ENCODE measurements around the gene ADAM17. TPM values are rescaled to one million over a fixed set of nuclear protein-coding genes. Genes with fewer than 3 reads are reported as not detected.

The ADAM17 gene
- polyA plus RNA-seq, 1 donor from 2014 or later: 32.6 TPM

GRCh38 chr2:9582624-9583023 is 27.0 kb upstream of the ADAM17 start:
- Histone ChIP-seq H2AFZ (ENCODE audit: low read depth, low read length) (no peak overlapping the region), H3K4me3 (ENCODE audit: low read length) (no peak overlapping the region), H3K27me3 (ENCODE audit: insufficient read depth, low read depth, low read length) (no peaks in the 10 kb centered on the region), H3K27ac (ENCODE audit: low read length) (no peak overlapping the region), H3K36me3 (ENCODE audit: insufficient read depth, low read length) (peaks cover 3% of the 10 kb centered on the region), H3K9me3 (ENCODE audit: low read length) (no peaks in the 10 kb centered on the region), H4K20me1 (ENCODE audit: insufficient read depth) (peaks cover 11% of the 10 kb centered on the region), H3K9ac (ENCODE audit: low read length) (no peak overlapping the region), H3F3A (ENCODE audit: insufficient read depth, low read length, poor library complexity, severe bottlenecking) (no peaks in the 10 kb centered on the region), H3K9me2 (ENCODE audit: insufficient read depth, low read length) (no peaks in the 10 kb centered on the region), H3K4me2 (ENCODE audit: low read length) (no peak overlapping the region), H3K79me2 (replicated peaks; ENCODE audit: insufficient read depth, low read length) (peaks cover under 1% of the 10 kb centered on the region)
- TF ChIP-seq MXI1 (conservative IDR thresholded peaks at IDR 0.05; ENCODE audit: poor library complexity, severe bottlenecking): no peak
- TF ChIP-seq TAF1 (IDR thresholded peaks at IDR 0.05; ENCODE audit: low read depth): no peak
- no peak for TF ChIP-seq REST (IDR thresholded peaks at IDR 0.05; ENCODE audit: borderline replicate concordance)
- no peak for TF ChIP-seq EP300 (conservative IDR thresholded peaks at IDR 0.05; ENCODE audit: poor library complexity, severe bottlenecking)
- no peak for TF ChIP-seq POLR2AphosphoS5 (IDR thresholded peaks at IDR 0.05)
- TF ChIP-seq EZH2 (IDR thresholded peaks at IDR 0.05; ENCODE audit: borderline replicate concordance, insufficient read depth, low read length, poor library complexity, severe bottlenecking): no peak
- no peak for TF ChIP-seq RAD21 (conservative IDR thresholded peaks at IDR 0.05)
- TF ChIP-seq CTCF (IDR thresholded peaks at IDR 0.05; ENCODE audit: poor library complexity, severe bottlenecking): no peak
- TF ChIP-seq SMC3 (conservative IDR thresholded peaks at IDR 0.05; ENCODE audit: poor library complexity): no peak

GRCh38 chr2:9578467-9579235 is 23.0 kb upstream of the ADAM17 start:
- H3K79me2 ChIP-seq (replicated peaks; ENCODE audit: insufficient read depth, low read length): no peaks in the 10 kb centered on the region
- no peaks in the 10 kb centered on the region for H3K9me2 ChIP-seq (ENCODE audit: insufficient read depth, low read length)
- no peak for TF ChIP-seq MXI1 (conservative IDR thresholded peaks at IDR 0.05; ENCODE audit: poor library complexity, severe bottlenecking)
- peak; percentile 15 for TF ChIP-seq POLR2AphosphoS5 (IDR thresholded peaks at IDR 0.05)
- no peak for TF ChIP-seq EP300 (conservative IDR thresholded peaks at IDR 0.05; ENCODE audit: poor library complexity, severe bottlenecking)
- H3K4me2 ChIP-seq (ENCODE audit: low read length): no peak overlapping the region
- H4K20me1 ChIP-seq (ENCODE audit: insufficient read depth): no peaks in the 10 kb centered on the region
- H3K36me3 ChIP-seq (ENCODE audit: insufficient read depth, low read length): no peaks in the 10 kb centered on the region
- H3K9ac ChIP-seq (ENCODE audit: low read length): no peak overlapping the region
- no peaks in the 10 kb centered on the region for H3K9me3 ChIP-seq (ENCODE audit: low read length)
- no peaks in the 10 kb centered on the region for H3F3A ChIP-seq (ENCODE audit: insufficient read depth, low read length, poor library complexity, severe bottlenecking)
- H3K4me3 ChIP-seq (ENCODE audit: low read length): no peak overlapping the region
- no peak overlapping the region for H3K27ac ChIP-seq (ENCODE audit: low read length)
- no peaks in the 10 kb centered on the region for H3K27me3 ChIP-seq (ENCODE audit: insufficient read depth, low read depth, low read length)
- H2AFZ ChIP-seq (ENCODE audit: low read depth, low read length): no peak overlapping the region
